ENCODE results near the gene OGFOD3.
"Not testable (repeated sequence)": the region's sequence is repeated elsewhere in the genome, so short reads cannot be mapped to it uniquely, and the experiment has no call there.

Gene OGFOD3

DNA sequence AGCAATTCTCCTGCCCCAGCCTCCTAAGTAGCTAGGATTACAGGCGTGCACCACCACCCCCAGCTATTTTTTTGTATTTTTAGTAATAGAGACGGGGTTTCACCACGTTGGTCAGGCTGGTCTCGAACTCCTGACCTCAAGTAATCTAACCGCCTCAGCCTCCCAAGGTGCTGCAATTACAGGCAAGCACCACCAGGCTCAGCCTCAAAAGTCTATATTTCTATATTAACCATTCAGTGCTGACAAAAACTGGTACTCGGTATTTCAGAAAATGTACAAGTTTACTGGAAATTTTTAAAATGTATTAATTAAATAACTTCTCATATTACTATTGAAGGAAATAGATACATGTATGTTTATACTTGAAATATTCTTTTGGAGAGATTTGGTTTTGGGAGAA lies 1.6 kb downstream of the OGFOD3 start:
- TF ChIP-seq CTCF (IDR thresholded peaks at IDR 0.05; ENCODE audit: extremely low read depth, insufficient read depth, missing control alignments) = no peak
- in situ Hi-C loops (cut with MboI; ENCODE audit: low pct_unique_long_range_greater_than_20kb, low sequenced_read_pairs, unreplicated experiment) = no loop called here
- DNase-seq (ENCODE audit: low spot score) = no peak

DNA sequence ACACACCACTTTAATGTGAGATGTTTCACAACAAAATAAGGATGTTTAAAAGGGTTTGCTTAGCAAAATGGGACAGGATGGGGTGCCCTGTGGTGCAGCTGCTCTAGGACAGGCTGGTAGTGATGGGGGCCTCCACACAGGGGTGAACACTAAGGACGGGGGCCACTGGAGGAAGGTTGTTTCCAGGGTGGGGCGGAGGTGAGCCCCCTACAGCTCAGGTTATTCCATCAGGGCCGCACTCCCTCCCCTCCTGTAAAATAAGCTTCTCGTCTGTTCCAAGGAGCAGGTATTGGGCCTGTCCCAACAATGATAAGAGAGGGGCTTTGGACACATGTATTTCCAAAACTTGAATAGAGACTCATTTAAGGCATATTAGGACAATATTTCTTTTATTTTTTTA lies 2.1 kb downstream of the OGFOD3 start:
- no peak for DNase-seq (ENCODE audit: low spot score)
- in situ Hi-C loops (cut with MboI; ENCODE audit: low pct_unique_long_range_greater_than_20kb, low sequenced_read_pairs, unreplicated experiment) = no loop called here
- no peak for TF ChIP-seq CTCF (IDR thresholded peaks at IDR 0.05; ENCODE audit: extremely low read depth, insufficient read depth, missing control alignments)

DNA sequence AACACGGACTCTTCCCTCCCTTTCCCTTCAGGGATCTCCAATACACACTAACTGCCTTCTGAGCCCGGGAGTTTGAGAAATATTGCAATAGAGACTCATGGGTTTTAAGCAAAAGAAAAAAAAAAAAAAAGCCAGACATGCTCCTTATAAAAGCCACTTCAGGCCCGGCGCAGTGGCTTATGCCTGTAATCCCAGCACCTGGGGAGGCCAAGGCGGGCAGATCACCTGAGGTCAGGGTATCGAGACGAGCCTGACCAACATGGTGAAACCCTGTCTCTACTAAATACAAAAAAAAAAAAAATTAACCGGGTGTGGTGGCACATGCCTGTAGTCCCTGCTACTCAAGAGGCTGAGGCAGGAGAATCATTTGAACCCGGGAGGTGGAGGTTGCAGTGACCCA lies 2.6 kb downstream of the OGFOD3 start:
- TF ChIP-seq CTCF (IDR thresholded peaks at IDR 0.05; ENCODE audit: extremely low read depth, insufficient read depth, missing control alignments) = no peak
- DNase-seq (ENCODE audit: low spot score) = no peak
- in situ Hi-C loops (cut with MboI; ENCODE audit: low pct_unique_long_range_greater_than_20kb, low sequenced_read_pairs, unreplicated experiment) = no loop called here

DNA sequence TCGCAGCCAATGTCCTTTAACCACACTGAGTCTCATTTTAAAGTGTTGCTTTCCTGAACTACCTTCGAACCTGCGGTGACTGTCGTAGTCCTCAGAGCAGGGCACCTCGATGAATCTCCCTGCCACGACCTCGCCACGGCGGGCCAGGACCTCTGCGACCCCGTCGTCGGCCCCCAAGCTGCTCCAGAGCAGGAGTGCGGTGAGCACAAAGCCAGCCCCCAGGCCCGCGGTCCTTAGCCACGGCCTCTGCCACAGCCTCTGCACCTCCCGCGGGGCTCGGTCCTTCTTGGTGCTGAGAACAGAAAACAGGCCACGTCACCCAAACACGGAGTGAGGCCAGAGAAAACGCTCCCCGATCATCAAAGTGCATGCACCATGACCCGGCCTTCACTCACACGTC lies 3.0 kb downstream of the OGFOD3 start:
- in situ Hi-C loops (cut with MboI; ENCODE audit: low pct_unique_long_range_greater_than_20kb, low sequenced_read_pairs, unreplicated experiment) = no loop called here
- TF ChIP-seq CTCF (IDR thresholded peaks at IDR 0.05; ENCODE audit: extremely low read depth, insufficient read depth, missing control alignments) = no peak
- DNase-seq (ENCODE audit: low spot score) = no peak

- TF ChIP-seq CTCF (IDR thresholded peaks at IDR 0.05; ENCODE audit: extremely low read depth, insufficient read depth, missing control alignments) = peak; percentile 73
- peak; percentile 81 for DNase-seq (ENCODE audit: low spot score)
- in situ Hi-C loops (cut with MboI; ENCODE audit: low pct_unique_long_range_greater_than_20kb, low sequenced_read_pairs, unreplicated experiment) = no loop called here
These were observed 3.7 kb downstream of the OGFOD3 start for GRCh38 chr17:82414548-82415281.

GRCh38 chr17:82412535-82413520 lies 5.6 kb downstream of the OGFOD3 start:
- in situ Hi-C loops (cut with MboI; ENCODE audit: low pct_unique_long_range_greater_than_20kb, low sequenced_read_pairs, unreplicated experiment) = no loop called here
- DNase-seq (ENCODE audit: low spot score) = no peak
- TF ChIP-seq CTCF (IDR thresholded peaks at IDR 0.05; ENCODE audit: extremely low read depth, insufficient read depth, missing control alignments) = no peak

GRCh38 chr17:82412081-82412480 lies 6.3 kb downstream of the OGFOD3 start:
- in situ Hi-C loops (cut with MboI; ENCODE audit: low pct_unique_long_range_greater_than_20kb, low sequenced_read_pairs, unreplicated experiment); DNase-seq (ENCODE audit: low spot score): not testable (repeated sequence)
